Measurements from ENCODE around the gene PLPPR3. TPM values are rescaled to one million over a fixed set of nuclear protein-coding genes. Genes with fewer than 3 reads are reported as not detected.
A peak's percentile ranks its signal among the peaks of the same experiment; 100 is the strongest.
"Not testable (repeated sequence)": the region's sequence is repeated elsewhere in the genome, so short reads cannot be mapped to it uniquely, and the experiment has no call there.

The PLPPR3 gene
- total RNA-seq, 1 experiment from 2014 or later = not detected

DNA sequence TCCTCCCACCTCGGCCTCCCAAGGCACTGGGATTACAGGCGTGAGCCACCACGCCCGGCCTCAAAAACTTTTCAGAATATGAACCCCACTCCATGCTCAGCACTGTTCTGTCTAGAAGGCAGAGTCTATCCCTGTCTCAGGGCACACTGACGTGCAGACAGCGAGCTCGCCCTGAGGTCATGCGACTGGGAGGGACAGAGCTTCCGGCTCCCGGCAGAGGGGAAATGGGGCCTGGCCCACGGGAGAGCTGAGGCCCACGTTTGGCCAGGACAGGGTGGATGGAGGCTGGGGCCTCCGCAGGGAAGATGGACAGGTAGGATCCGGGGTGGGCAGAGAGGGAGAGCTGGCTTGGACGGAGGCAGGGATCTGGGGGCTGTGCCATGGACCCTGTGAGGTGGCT is 3.1 kb upstream of the PLPPR3 start:
- peaks cover 23% of the 10 kb centered on the region for H3K27me3 Mint-ChIP-seq (ENCODE audit: unreplicated experiment)
- BruUV-seq (replicated peaks) = no TSS peak
- no peak overlapping the region for H3K27ac Mint-ChIP-seq (ENCODE audit: unreplicated experiment)
- no peak for TF ChIP-seq CTCF (IDR thresholded peaks at IDR 0.05; ENCODE audit: unreplicated experiment)
- CTCF ChIA-PET = no interaction called here
- intact Hi-C loops (cut with micrococcal nuclease; ENCODE audit: unreplicated experiment) = no loop called here
- peaks cover 9% of the 10 kb centered on the region for H3K4me1 Mint-ChIP-seq (ENCODE audit: low read depth, unreplicated experiment)
- no peak for DNase-seq
- no peaks in the 10 kb centered on the region for H3K9me3 Mint-ChIP-seq (ENCODE audit: low read depth, unreplicated experiment)
- no peak overlapping the region for H3K4me3 Mint-ChIP-seq (ENCODE audit: low read depth, unreplicated experiment)
- H3K36me3 Mint-ChIP-seq (ENCODE audit: insufficient read depth, unreplicated experiment) = no peaks in the 10 kb centered on the region

DNA sequence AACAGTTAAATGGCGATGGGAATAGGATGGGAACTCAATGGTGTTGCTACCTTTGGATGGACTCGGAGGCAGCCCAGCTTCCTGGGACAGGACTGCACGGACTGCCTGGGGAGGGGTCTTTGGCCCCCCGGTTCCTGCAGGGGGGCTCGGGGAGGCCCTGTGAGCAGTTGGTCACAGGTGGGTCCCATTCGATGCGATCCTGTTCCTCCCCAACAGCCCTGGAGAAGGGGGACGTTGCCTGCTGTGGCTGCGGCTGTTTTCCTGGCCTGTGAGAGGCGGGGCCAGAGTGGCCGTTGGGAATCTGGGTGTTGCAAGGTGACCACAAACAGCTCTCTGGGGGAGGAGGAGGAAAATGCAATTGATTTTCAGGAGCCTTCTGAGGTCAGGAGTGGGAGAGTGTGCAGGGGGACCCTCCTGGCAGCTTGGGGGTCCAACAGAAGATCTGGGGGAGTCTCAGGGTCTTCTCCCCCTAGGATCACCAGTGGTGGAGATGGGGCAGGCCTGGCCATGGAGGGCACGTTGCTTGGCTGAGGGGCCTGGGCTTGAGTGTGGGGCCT is 1.9 kb upstream of the PLPPR3 start:
- no peak overlapping the region for H3K4me3 Mint-ChIP-seq (ENCODE audit: low read depth, unreplicated experiment)
- TF ChIP-seq CTCF (IDR thresholded peaks at IDR 0.05; ENCODE audit: unreplicated experiment) = no peak
- H3K27ac Mint-ChIP-seq (ENCODE audit: unreplicated experiment) = no peak overlapping the region
- CTCF ChIA-PET = no interaction called here
- H3K27me3 Mint-ChIP-seq (ENCODE audit: unreplicated experiment) = peaks cover 10% of the 10 kb centered on the region
- no peaks in the 10 kb centered on the region for H3K9me3 Mint-ChIP-seq (ENCODE audit: low read depth, unreplicated experiment)
- peak; percentile 46 for DNase-seq
- intact Hi-C loops (cut with micrococcal nuclease; ENCODE audit: unreplicated experiment) = no loop called here
- H3K36me3 Mint-ChIP-seq (ENCODE audit: insufficient read depth, unreplicated experiment) = no peaks in the 10 kb centered on the region
- peaks cover 9% of the 10 kb centered on the region for H3K4me1 Mint-ChIP-seq (ENCODE audit: low read depth, unreplicated experiment)
- BruUV-seq (replicated peaks) = no TSS peak

DNA sequence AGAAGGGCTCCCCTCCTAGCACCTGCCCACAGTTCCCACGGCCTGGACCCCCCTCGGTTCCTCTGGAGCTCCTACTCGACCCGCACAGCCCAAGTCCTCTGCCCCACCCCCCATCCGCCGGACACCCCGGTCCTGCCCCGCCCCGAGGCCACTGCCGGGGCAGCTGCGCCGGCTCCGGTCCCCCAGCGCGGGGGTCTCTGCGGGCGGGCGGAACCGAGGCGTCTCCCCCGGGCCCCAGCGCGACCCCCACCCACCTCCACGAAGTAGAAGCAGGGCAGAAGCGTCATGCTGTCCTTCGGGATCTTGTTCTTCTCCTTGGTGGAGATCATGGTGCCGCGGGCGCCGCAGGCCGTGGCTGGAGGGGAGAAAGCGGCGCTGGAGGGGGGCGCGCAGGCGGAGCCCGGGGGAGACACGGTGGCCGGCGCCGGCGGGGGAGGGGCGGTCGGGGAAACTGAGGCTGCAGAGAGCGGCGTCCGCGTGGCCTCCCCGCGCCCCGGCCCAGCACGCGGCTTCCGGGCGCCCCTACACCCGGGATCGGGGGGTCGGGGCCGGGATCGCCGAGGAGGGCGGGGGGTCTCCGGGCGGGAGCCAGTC is 427 bp downstream of the PLPPR3 start:
- CTCF ChIA-PET = no interaction called here
- no peak for DNase-seq
- intact Hi-C loops (cut with micrococcal nuclease; ENCODE audit: unreplicated experiment) = no loop called here
- Mint-ChIP-seq H3K4me1 (ENCODE audit: low read depth, unreplicated experiment) (peaks cover 9% of the 10 kb centered on the region), H3K9me3 (ENCODE audit: low read depth, unreplicated experiment) (no peaks in the 10 kb centered on the region), H3K4me3 (ENCODE audit: low read depth, unreplicated experiment) (no peak overlapping the region), H3K27me3 (ENCODE audit: unreplicated experiment) (peaks cover 7% of the 10 kb centered on the region), H3K27ac (ENCODE audit: unreplicated experiment) (no peak overlapping the region), H3K36me3 (ENCODE audit: insufficient read depth, unreplicated experiment) (peaks cover 10% of the 10 kb centered on the region)
- no peak for TF ChIP-seq CTCF (IDR thresholded peaks at IDR 0.05; ENCODE audit: unreplicated experiment)
- BruUV-seq (replicated peaks) = no TSS peak

GRCh38 chr19:820212-820611 is 1.5 kb downstream of the PLPPR3 start:
- H3K4me1 Mint-ChIP-seq (ENCODE audit: low read depth, unreplicated experiment); DNase-seq; H3K9me3 Mint-ChIP-seq (ENCODE audit: low read depth, unreplicated experiment); BruUV-seq (replicated peaks); H3K4me3 Mint-ChIP-seq (ENCODE audit: low read depth, unreplicated experiment); CTCF ChIA-PET; intact Hi-C loops (cut with micrococcal nuclease; ENCODE audit: unreplicated experiment); H3K27ac Mint-ChIP-seq (ENCODE audit: unreplicated experiment): not testable (repeated sequence)
- Mint-ChIP-seq H3K36me3 (ENCODE audit: insufficient read depth, unreplicated experiment) (peaks cover 18% of the 10 kb centered on the region), H3K27me3 (ENCODE audit: unreplicated experiment) (peaks cover 13% of the 10 kb centered on the region)

GRCh38 chr19:816500-816857 is 5.3 kb downstream of the PLPPR3 start:
- peak overlapping the region; percentile 87 for H3K27ac Mint-ChIP-seq (ENCODE audit: unreplicated experiment)
- peaks cover 45% of the 10 kb centered on the region for H3K36me3 Mint-ChIP-seq (ENCODE audit: insufficient read depth, unreplicated experiment)
- DNase-seq = no peak
- no peak for TF ChIP-seq CTCF (IDR thresholded peaks at IDR 0.05; ENCODE audit: unreplicated experiment)
- H3K4me1 Mint-ChIP-seq (ENCODE audit: low read depth, unreplicated experiment) = no peaks in the 10 kb centered on the region
- H3K27me3 Mint-ChIP-seq (ENCODE audit: unreplicated experiment) = peaks cover 13% of the 10 kb centered on the region
- CTCF ChIA-PET = no interaction called here
- no peak overlapping the region for H3K4me3 Mint-ChIP-seq (ENCODE audit: low read depth, unreplicated experiment)
- intact Hi-C loops (cut with micrococcal nuclease; ENCODE audit: unreplicated experiment) = no loop called here
- no peaks in the 10 kb centered on the region for H3K9me3 Mint-ChIP-seq (ENCODE audit: low read depth, unreplicated experiment)
- BruUV-seq (replicated peaks) = no TSS peak
